Body of pancreas (tissue), 4 donors: ENCODE results near the gene FBXO21. TPM values are rescaled to one million over a fixed set of nuclear protein-coding genes. Genes with fewer than 3 reads are reported as not detected.

Source experiments
- ATAC-seq: fragments of 150-250 bp; one replicate; pipeline ENCODE4 v1.9.1; 2016
- DNase-seq, 4 donors: peaks; one replicate each; pipeline ENCODE4 v3.0.0-alpha.2; 2019
- H3K27ac ChIP-seq, 4 donors: fragments of 200-600 bp; sonication (generic); 1 replicate in 3 of 4; 2 replicates in 1 of 4; pipeline versions ENCODE4 v1.5.1 to v1.6.1; 2016 to 2019; ENCODE audit warnings: mild to moderate bottlenecking in 1 of 4, mixed read lengths in 1 of 4, moderate library complexity in 1 of 4
- H3K27me3 ChIP-seq, 2 donors: fragments of 200-600 bp; sonication (generic); one replicate each; pipeline ENCODE4 v1.6.0; 2016; ENCODE audit warnings: mild to moderate bottlenecking in 1 of 2
- H3K36me3 ChIP-seq, 2 donors: fragments of 200-600 bp; sonication (generic); replicated peaks in 1 of 2; 2 replicates each; pipeline ENCODE4 v1.5.1; 2016; ENCODE audit warnings: low read depth in 2 of 2; ENCODE audit not compliant: insufficient read depth in 1 of 2
- H3K4me1 ChIP-seq: fragments of 200-600 bp; sonication (generic); one replicate; pipeline ENCODE4 v1.6.0; 2016
- H3K4me3 ChIP-seq, 2 donors: fragments of 200-600 bp; sonication (generic); 1 replicate in 1 of 2; 2 replicates in 1 of 2; pipeline ENCODE4 v1.5.1; 2016 to 2019
- H3K9me3 ChIP-seq, 3 donors: fragments of 200-600 bp; sonication (generic); 1 replicate in 2 of 3; 2 replicates in 1 of 3; pipeline ENCODE4 v1.5.1; 2016
- POLR2A ChIP-seq, 3 donors: fragments of 450-650 bp; IDR thresholded peaks; one replicate each; pipeline ENCODE4 v1.6.1; 2016; ENCODE audit warnings: antibody characterized with exemption in 3 of 3, mild to moderate bottlenecking in 2 of 3
- WGBS, 2 donors: methylation state at CpG; one replicate each; pipeline ENCODE4 v1.1.5; 2017; 5-methylcytosine and 5-hydroxymethylcytosine counted together
- intact Hi-C: fragments of 100-400 bp; cut with DNase I; formaldehyde crosslinking; loops from one replicate; pipeline ENCODE4 v1.15.1; 2023
- total RNA-seq, 2 donors: library from RNA; depleted of rRNA; stranded (reverse); fragments of >200 nt; gene quantifications; one replicate each; pipeline ENCODE4 v1.1.0, GENCODE V29; 2016
- TF ChIP-seq, protein P1 (sequence below), 7 experiments: fragments of 450-650 bp in 4 of 7; fragments of 200-600 bp in 3 of 7; sonication (generic) in 3 of 7; IDR thresholded peaks; one replicate each; pipeline ENCODE4 v1.5.1; 2016 to 2019; ENCODE audit warnings: antibody characterized with exemption in 7 of 7

FBXO21 gene
- total RNA-seq, 2 donors from 2014 or later = 43.6 to 76.5 TPM

GRCh38 chr12:117092511-117092780, 97.8 kb downstream of the FBXO21 start:
- WGBS, 2 donors = 81 to 90% methylated on average over 2 of the region's 2 CpGs
- TF ChIP-seq, protein P1, sequence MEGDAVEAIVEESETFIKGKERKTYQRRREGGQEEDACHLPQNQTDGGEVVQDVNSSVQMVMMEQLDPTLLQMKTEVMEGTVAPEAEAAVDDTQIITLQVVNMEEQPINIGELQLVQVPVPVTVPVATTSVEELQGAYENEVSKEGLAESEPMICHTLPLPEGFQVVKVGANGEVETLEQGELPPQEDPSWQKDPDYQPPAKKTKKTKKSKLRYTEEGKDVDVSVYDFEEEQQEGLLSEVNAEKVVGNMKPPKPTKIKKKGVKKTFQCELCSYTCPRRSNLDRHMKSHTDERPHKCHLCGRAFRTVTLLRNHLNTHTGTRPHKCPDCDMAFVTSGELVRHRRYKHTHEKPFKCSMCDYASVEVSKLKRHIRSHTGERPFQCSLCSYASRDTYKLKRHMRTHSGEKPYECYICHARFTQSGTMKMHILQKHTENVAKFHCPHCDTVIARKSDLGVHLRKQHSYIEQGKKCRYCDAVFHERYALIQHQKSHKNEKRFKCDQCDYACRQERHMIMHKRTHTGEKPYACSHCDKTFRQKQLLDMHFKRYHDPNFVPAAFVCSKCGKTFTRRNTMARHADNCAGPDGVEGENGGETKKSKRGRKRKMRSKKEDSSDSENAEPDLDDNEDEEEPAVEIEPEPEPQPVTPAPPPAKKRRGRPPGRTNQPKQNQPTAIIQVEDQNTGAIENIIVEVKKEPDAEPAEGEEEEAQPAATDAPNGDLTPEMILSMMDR (IDR thresholded peaks at IDR 0.05) = no peak
- TF ChIP-seq POLR2A (IDR thresholded peaks at IDR 0.05) = no peak
- Histone ChIP-seq H3K27ac (peak overlapping the region; percentile 84 to 95 (median 88)), H3K9me3 (no peaks in the 10 kb centered on the region), H3K36me3 (no peaks in the 10 kb centered on the region), H3K4me3 (no peak overlapping the region), H3K4me1 (peaks cover 100% of the 10 kb centered on the region), H3K27me3 (no peaks in the 10 kb centered on the region)
- no peak for ATAC-seq
- intact Hi-C loops = no loop called here
- DNase-seq = no peak

Other genes starting within 250 kb of the FBXO21 start
- gene TESC, start 91.1 kb downstream of the FBXO21 start, total RNA-seq = 100 to 1,000 TPM; 110 to 127 TPM
- 10 to 100 TPM in 1 of 2 donors, under 1 TPM in 1; 0.78 to 12.9 TPM for gene NOS1, start 171.2 kb upstream of the FBXO21 start, total RNA-seq